ENCODE measurements around the gene MYOZ3.

GRCh38 chr5:150630461-150631325, 30.4 kb upstream of the MYOZ3 start:
- TF ChIP-seq CTCF (IDR thresholded peaks at IDR 0.05; ENCODE audit: poor library complexity) = no peak
- no peak for TF ChIP-seq EZH2 (IDR thresholded peaks at IDR 0.05; ENCODE audit: borderline replicate concordance)
- no peak for TF ChIP-seq EZH2phosphoT487 (IDR thresholded peaks at IDR 0.05; ENCODE audit: low read depth, severe bottlenecking, unreplicated experiment)

Data from hepatocyte (in vitro differentiated cells).